K562 (cell line): Measurements from ENCODE around the gene OPA3. TPM values are rescaled to one million over a fixed set of nuclear protein-coding genes. Genes with fewer than 3 reads are reported as not detected.
A peak's percentile ranks its signal among the peaks of the same experiment; 100 is the strongest.

Experiments used
- ARID2 ChIP-seq: fragments of 450-650 bp; IDR thresholded peaks from 2 replicates; pipeline ENCODE4 v1.6.1; 2017; ENCODE audit warnings: antibody characterized with exemption, mild to moderate bottlenecking
- DDX20 ChIP-seq: fragments of 450-650 bp; IDR thresholded peaks from 2 replicates; pipeline ENCODE4 v1.6.1; 2016; ENCODE audit warnings: missing genetic modification characterization, low read depth, mild to moderate bottlenecking, missing compliant biosample characterization, moderate library complexity
- HIVEP1 ChIP-seq: fragments of 250-450 bp; sonication (Bioruptor Pico); IDR thresholded peaks from 2 replicates; pipeline ENCODE4 v1.4.0; 2020; ENCODE audit warnings: mild to moderate bottlenecking
- NFE2 ChIP-seq: IDR thresholded peaks from 2 replicates; pipeline ENCODE4 v1.6.1; 2014; ENCODE audit warnings: antibody characterized with exemption, low read depth
- RBFOX2 ChIP-seq: fragments of 200-400 bp; formaldehyde crosslinking; IDR thresholded peaks from 2 replicates; pipeline ENCODE4 v1.6.1; 2017; ENCODE audit warnings: low read depth, mild to moderate bottlenecking, low read length, moderate library complexity
- RCOR1 ChIP-seq, 2 experiments: IDR thresholded peaks; 2 replicates each; pipeline ENCODE4 v1.6.1; 2012; ENCODE audit warnings: low read depth in 2 of 2, low read length in 2 of 2, borderline replicate concordance in 1 of 2, improper control_type of control experiment in 1 of 2
- TAF7 ChIP-seq: fragments of 450-650 bp; IDR thresholded peaks from 2 replicates; pipeline ENCODE4 v1.6.1; 2016; ENCODE audit warnings: missing genetic modification characterization, missing compliant biosample characterization
- ZBTB40 ChIP-seq, 2 experiments: fragments of 450-650 bp in 1 of 2; sonication (generic) in 1 of 2; formaldehyde crosslinking in 1 of 2; IDR thresholded peaks; 2 replicates each; pipeline versions ENCODE4 v1.7.1 to v1.9.0; 2016 to 2022; ENCODE audit warnings: inconsistent platforms in 1 of 2, mild to moderate bottlenecking in 1 of 2, missing genetic modification reagents in 1 of 2
- ZNF280B ChIP-seq: fragments of 250-450 bp; sonication (Bioruptor Pico); IDR thresholded peaks from 2 replicates; pipeline ENCODE4 v1.5.1; 2021; ENCODE audit warnings: mild to moderate bottlenecking
- polyA plus RNA-seq, 8 experiments: library from polyadenylated mRNA; depleted of rRNA in 4 of 8; stranded (reverse) in 5 of 8; unstranded in 3 of 8; fragments of >200 nt; fragmentation: Nextera tagmentation in 2 of 8; fragmentation: Illumina TruSeq in 1 of 8; extraction: Ambion mirVana in 2 of 8; extraction: Trizol in 1 of 8; gene quantifications; 2 replicates each; pipeline versions ENCODE4 v1.2.1 to v1.2.3, GENCODE V29; 2011 to 2014; ENCODE audit warnings: inconsistent platforms in 1 of 8, missing spikeins in 1 of 8
- total RNA-seq, 7 experiments: library from RNA; depleted of rRNA in 6 of 7; stranded (reverse); fragments of >200 nt in 6 of 7; fragmentation: Illumina TruSeq in 2 of 7; extraction: Trizol in 2 of 7; gene quantifications; 2 replicates each; pipeline versions ENCODE4 v1.2.1 to v1.2.3, GENCODE V29; 2011 to 2021; ENCODE audit warnings: low replicate concordance in 1 of 7
- TF ChIP-seq, protein P1 (sequence below): fragments of 200-800 bp; sonication (Bioruptor generic); IDR thresholded peaks from 2 replicates; pipeline ENCODE4 v1.6.1; 2016; ENCODE audit warnings: missing genetic modification characterization, missing compliant biosample characterization

OPA3 gene
- total and polyA plus RNA-seq, 9 of the 15 experiments (the other 6 are each of a cell fraction or from before 2014, with no cell fraction given), result 1.4 to 18.8 (median 9.0) TPM

- TF ChIP-seq RBFOX2 (peak; percentile 89), RCOR1 (IDR thresholded peaks at IDR 0.05; ENCODE audit: borderline replicate concordance in 1 of 2, low read depth in 2 of 2, low read length in 2 of 2) (no peak), ARID2 (no peak), ZNF280B (no peak), ZBTB40 (IDR thresholded peaks at IDR 0.05) (peak; percentile 85), ZBTB40 (CRISPR knock-in tag; IDR thresholded peaks at IDR 0.05) (no peak), TAF7 (tag) (no peak), DDX20 (tag) (no peak), NFE2 (no peak), HIVEP1 (CRISPR knock-in tag) (no peak)
- TF ChIP-seq, protein P1, sequence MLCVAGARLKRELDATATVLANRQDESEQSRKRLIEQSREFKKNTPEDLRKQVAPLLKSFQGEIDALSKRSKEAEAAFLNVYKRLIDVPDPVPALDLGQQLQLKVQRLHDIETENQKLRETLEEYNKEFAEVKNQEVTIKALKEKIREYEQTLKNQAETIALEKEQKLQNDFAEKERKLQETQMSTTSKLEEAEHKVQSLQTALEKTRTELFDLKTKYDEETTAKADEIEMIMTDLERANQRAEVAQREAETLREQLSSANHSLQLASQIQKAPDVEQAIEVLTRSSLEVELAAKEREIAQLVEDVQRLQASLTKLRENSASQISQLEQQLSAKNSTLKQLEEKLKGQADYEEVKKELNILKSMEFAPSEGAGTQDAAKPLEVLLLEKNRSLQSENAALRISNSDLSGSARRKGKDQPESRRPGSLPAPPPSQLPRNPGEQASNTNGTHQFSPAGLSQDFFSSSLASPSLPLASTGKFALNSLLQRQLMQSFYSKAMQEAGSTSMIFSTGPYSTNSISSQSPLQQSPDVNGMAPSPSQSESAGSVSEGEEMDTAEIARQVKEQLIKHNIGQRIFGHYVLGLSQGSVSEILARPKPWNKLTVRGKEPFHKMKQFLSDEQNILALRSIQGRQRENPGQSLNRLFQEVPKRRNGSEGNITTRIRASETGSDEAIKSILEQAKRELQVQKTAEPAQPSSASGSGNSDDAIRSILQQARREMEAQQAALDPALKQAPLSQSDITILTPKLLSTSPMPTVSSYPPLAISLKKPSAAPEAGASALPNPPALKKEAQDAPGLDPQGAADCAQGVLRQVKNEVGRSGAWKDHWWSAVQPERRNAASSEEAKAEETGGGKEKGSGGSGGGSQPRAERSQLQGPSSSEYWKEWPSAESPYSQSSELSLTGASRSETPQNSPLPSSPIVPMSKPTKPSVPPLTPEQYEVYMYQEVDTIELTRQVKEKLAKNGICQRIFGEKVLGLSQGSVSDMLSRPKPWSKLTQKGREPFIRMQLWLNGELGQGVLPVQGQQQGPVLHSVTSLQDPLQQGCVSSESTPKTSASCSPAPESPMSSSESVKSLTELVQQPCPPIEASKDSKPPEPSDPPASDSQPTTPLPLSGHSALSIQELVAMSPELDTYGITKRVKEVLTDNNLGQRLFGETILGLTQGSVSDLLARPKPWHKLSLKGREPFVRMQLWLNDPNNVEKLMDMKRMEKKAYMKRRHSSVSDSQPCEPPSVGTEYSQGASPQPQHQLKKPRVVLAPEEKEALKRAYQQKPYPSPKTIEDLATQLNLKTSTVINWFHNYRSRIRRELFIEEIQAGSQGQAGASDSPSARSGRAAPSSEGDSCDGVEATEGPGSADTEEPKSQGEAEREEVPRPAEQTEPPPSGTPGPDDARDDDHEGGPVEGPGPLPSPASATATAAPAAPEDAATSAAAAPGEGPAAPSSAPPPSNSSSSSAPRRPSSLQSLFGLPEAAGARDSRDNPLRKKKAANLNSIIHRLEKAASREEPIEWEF (CRISPR knock-in tag), result no peak
Measured at GRCh38 chr19:45615795-45616703, 31.4 kb upstream of the OPA3 start (continued).
